GM12874 (cell line): Measurements from ENCODE around the gene SLC10A7.
A peak's percentile ranks its signal among the peaks of the same experiment; 100 is the strongest.

Source experiments
- TF ChIP-seq, protein P1 (sequence below): IDR thresholded peaks from 2 replicates; pipeline ENCODE4 v1.5.1; 2011; ENCODE audit warnings: low read depth, mild to moderate bottlenecking, control low read depth, low read length, moderate library complexity; ENCODE audit not compliant: insufficient read depth

The SLC10A7 gene

DNA sequence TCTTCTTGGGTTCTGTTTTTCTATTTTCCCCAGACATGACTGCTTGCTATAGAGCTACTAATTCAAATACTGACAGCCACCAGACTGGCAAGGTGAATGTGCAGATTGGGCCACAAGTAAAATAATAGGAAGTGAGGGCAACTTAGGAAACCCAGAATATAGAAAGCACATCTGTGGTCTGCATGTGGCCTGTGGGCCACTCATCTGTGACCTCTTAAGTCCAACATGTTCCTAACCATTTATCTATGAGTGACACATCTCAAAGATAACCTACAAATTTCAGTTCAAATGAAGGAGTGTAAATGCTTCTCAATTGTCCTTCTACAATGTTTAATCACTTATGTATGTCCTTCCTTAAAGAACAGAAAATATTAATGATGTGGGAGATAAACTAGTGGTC is 178.5 kb downstream of the SLC10A7 start:
- TF ChIP-seq, protein P1, sequence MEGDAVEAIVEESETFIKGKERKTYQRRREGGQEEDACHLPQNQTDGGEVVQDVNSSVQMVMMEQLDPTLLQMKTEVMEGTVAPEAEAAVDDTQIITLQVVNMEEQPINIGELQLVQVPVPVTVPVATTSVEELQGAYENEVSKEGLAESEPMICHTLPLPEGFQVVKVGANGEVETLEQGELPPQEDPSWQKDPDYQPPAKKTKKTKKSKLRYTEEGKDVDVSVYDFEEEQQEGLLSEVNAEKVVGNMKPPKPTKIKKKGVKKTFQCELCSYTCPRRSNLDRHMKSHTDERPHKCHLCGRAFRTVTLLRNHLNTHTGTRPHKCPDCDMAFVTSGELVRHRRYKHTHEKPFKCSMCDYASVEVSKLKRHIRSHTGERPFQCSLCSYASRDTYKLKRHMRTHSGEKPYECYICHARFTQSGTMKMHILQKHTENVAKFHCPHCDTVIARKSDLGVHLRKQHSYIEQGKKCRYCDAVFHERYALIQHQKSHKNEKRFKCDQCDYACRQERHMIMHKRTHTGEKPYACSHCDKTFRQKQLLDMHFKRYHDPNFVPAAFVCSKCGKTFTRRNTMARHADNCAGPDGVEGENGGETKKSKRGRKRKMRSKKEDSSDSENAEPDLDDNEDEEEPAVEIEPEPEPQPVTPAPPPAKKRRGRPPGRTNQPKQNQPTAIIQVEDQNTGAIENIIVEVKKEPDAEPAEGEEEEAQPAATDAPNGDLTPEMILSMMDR = no peak

GRCh38 chr4:146342600-146343192 is 179.0 kb downstream of the SLC10A7 start:
- TF ChIP-seq, protein P1 = peak; percentile 13; the same call in 1 of the 2 replicates

DNA sequence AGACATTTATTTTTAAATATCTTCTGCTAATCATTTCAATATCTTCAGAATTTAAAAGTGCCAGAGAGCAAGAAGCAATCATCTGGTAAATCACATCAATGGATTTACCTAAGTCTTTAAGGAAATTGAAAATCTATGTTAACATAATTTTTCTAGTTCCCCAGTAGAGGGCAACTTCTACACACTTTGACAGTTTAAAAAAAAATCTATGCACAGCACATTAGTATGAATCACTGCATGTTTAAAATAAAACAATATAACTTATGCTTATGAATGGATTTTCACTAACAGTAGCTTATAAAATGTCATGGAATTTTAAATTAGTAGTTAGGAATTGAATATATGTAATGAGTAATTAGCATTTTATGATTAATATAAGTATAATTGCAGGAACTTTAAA is 180.9 kb downstream of the SLC10A7 start:
- TF ChIP-seq, protein P1 = peak; percentile 9; the same call in 1 of the 2 replicates

DNA sequence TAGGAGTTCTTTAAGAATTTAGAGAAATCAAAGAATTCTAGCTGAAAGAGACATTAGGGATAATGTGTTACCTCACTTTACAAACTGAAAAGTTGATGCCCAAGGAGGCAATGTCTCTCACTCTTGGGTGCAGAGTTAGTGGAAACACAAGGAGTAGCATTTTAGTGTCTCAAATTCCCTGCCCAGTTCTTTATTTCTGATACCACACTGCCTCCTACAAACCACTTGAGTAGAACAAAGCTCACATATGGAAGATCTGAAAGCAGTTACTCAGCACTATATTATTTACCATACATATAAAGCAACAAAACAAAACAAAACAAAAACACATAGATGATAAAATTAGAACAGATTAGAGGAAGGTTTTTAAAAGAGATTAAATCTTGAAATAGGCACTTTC is 183.2 kb downstream of the SLC10A7 start:
- TF ChIP-seq, protein P1 = no peak

- TF ChIP-seq, protein P1 = no peak
These were observed 185.3 kb downstream of the SLC10A7 start for GRCh38 chr4:146336410-146336807.

GRCh38 chr4:146335763-146336409 is 185.9 kb downstream of the SLC10A7 start:
- TF ChIP-seq, protein P1 = no peak

- TF ChIP-seq, protein P1 = no peak
These were observed 186.8 kb downstream of the SLC10A7 start for GRCh38 chr4:146334862-146335449.
